Renal cortical epithelial cell (primary cell): ENCODE results near the gene TRIM37. TPM values are rescaled to one million over a fixed set of nuclear protein-coding genes. Genes with fewer than 3 reads are reported as not detected.
"Not testable (repeated sequence)": the region's sequence is repeated elsewhere in the genome, so short reads cannot be mapped to it uniquely, and the experiment has no call there.

Source experiments
- DNase-seq: peaks from one replicate; pipeline ENCODE4 v3.0.0-alpha.2; 2011; ENCODE audit warnings: low read depth
- total RNA-seq: library from RNA; depleted of rRNA; stranded (reverse); fragments of >200 nt; gene quantifications from 2 replicates; pipeline ENCODE4 v1.2.3, GENCODE V29; 2014

Gene TRIM37
- total RNA-seq, 1 donor from 2014 or later, result 57.2 TPM

DNA sequence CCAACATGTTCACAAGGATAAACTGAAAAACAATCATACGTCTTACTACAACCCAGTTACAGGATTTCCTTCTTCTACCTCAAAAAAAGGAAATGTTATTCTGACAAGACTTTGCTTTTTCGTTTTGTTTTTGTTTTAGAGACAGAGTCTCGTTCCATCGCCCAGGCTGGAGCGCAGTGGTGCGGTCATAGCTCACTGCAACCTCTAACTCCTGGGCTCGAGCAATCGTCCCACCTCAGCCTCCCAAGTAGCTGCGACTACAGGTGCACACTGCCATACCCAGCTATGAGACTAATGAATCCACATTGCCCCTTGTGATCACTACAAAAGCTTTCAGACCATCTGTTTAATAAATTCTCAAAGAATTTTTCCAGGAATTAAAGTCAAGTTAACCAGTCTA is 8.8 kb upstream of the TRIM37 start:
- no peak for DNase-seq

DNA sequence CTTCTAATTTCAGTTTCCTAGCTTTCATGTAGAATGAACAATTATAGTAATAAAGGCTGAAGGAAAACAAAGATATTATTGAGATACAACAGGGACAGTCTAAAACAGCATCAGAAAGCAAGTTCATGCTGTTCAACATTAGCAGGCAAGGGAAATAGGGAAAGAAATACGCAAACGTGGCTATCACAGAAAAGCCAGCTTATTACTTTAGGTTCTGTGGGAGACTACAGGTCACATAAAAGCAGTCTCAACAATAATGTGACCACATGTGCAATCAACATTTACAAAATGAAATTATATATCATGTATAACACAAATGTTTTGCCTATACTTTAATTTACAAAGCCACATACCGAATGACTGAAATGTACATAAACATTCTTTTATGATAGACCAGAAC is 4.9 kb upstream of the TRIM37 start:
- DNase-seq, result no peak

DNA sequence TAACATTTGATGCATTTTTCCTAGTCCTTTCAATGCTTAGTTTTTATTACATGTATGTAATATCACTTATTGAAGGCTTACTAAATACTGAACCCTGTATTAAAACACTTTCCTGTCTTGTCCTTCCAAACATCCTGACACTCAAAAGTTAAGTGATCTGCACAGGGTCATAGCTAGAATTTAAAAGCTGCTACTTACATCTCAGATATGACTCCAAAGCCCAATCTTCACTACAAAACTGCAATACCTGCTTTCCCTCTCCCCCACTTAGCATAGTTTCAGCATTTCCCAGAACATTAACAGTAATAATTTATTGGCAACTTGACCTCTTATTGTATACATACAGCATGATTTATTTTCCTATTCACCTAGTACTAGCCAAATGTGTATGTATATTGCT is 4.3 kb upstream of the TRIM37 start:
- DNase-seq, result no peak

DNA sequence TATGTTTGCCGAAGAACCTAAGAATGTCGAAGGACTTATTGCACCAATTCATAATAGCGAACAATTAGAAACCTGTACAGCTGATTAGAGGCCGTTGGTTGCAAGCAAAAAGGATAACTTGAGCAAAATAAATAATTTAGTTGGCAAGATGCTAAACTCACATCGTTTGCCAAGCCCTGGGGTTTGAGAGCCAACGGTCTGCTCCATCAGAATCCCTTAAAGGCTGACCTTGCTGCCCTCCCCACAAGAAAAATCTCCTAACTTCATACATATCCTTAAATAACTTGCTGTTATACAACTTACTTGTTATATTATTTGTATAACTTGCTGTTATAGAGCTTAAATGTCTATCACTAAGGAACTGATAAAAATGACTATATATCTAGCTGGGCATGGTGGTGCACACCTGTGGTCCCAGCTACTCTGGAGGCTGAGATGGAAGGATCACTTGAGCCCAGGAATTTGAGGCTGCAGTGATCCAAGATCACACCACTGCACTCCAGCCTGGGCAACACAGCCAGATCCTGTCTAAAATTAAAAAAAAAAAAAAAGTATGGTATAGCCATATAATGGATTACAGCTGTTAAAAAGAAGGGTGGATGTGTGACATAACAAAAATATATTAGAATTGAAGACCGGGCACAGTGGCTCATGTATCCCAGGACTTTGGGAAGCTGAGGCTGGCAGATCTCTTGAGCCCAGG is 1.9 kb upstream of the TRIM37 start:
- no peak for DNase-seq

DNA sequence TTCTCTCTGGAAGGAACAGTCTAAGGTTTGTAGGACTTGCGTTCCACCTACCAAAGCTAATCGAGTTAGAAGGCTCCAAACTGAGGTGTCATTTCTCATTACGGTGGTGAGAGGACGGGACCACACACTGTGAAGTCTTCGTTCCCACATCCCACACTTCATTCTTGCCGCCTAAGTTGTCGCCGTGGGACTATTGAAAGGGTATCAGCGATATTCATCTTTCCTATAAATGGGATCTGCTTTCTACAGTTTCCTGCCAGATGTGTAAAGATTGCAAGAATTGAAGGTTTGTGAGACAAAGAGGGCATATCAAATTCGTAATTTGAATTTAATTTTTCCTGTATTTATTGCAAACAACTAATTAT is 608 bp upstream of the TRIM37 start:
- DNase-seq, result no peak

DNA sequence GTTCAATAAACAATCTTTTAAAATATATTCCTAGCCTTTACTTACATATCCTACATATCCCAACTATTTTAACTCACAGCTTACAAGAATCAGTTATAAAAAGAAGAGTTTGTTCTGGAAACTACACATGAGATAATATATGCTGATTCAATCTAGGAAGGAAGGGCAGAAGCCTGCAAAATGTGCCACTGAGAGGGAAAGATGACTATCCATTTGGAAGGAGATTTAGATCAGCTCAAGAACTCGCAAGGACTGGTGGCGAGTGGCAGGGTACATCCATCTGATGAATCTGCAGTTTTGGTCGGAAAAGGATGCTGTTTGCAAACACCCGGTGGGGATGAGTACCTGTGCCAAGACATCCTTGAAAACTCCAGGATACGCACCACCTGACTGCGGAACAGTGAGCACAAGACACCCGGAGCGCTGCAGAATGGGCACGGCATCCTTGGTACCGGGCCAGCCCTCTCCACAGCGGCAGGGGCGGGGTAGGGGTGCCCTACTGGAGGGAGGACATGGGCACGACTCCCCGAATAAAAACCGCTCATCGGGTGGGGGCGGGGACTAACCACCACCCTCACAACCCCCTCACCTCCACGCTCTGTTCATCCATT is 723 bp downstream of the TRIM37 start:
- DNase-seq, result peak; percentile 31

DNA sequence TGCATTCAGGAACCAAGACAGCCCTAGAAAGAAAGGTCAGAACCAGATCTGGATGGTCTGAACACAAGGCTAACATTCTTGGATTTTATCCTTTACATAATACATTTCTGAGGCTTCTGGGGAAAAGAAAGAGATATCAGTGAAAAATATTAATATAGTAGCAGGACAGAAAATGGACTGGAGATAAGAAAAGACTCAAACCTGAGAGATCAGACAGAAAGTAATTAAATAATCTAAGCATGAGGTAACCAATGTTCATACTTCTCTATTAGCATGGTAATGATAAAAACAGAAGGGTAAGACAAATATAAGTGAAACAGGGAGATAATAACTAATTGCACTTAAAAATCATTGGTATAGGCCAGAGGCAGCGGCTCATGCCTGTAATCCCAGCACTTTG is 5.5 kb downstream of the TRIM37 start:
- no peak for DNase-seq

DNA sequence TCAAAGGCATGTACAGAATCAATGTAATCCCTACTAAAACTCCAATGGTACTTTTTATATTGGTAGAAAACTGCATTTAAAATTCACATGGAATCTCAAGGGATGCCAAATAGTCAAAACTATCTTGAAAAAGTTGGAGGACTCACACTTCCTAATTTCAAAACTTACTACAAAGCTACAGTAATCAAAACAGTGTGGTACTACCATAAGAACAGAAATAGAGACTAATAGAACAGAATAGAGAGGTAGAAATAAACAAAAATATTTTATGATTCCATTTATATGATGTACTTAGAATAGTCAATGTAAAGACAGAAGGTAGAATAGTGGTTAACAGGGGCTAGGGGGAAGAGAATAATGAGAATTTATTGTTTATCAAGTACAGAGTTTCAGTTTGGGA is 8.8 kb downstream of the TRIM37 start:
- DNase-seq, result no peak

DNA sequence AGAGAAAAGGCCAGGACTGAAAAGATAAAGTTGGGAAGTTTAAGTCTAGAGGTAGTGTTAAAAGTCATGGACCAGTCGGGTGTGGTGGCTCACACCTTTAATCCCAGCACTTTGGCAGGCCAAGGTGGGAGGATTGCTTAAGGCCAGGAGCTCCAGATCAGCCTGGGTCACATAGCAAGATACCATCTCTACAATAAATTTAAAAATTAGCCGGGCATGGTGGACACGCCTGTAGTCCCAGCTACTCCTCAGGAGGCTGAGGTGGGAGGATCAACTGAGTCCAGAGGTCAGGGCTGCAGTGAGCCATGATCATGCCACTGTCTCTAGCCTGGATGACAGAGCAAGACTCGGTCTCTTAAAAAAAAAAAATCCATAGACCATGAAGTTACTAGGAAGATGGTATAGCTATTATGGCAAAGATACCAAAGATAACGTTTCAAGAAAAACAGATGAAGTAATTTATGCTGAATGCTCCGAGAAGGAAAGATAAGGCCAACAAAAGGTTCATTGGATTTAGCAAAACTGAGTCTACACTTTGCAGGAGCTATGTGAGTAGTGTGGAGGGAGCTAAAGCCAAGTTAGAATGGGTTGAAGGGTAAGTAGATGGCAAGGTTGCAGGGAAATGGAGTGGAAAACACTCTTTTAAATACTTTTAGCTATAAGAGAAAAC is 11.7 kb downstream of the TRIM37 start:
- no peak for DNase-seq

DNA sequence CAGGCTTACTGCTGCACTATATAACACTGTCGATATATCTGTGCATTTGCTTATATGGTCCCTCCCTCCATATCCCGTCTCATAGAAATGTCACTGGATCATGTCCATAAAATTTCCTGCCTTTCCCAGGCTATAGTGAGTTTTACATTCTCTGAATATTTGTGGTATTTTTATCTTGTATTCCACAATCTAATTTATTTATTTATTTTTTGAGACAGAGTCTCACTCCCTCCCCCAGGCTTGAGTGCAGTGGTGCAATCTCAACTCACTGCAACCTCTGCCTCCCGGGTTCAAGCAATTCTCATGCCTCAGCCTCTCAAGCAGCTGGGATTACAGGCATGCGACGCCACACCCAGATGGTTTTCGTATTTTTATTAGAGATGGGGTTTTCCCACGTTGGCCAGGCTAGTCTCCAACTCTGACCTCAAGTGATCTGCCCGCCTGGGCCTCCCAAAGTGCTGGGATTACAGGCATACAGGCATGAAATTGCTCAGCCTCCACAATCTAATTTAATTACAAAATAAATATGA is 12.9 kb downstream of the TRIM37 start:
- peak; percentile 86 for DNase-seq

DNA sequence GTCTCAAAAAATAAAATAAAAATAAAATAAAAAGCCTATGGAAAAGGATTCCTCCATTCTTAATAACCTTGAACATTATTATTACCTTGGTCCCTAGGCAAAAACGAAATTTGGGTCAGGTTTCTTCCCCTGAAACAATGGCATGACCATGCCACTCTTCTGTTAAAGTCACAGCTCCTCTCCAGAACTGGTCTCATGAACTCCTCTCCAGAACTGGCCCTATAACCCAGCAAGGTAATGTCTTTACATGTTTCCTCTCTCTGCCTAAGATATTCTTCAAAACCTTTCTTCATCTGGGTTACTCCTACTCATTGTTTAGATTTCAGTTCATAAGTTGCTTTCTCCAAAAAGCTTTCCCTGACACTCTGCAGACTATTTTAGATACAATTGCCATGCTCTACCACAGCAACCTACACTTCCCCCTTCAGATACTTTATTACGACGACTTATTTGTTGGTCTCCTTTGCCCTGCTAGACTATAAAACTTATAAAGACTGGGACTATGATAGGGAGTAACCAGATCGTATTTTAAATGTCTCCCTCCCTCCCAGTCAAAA is 13.5 kb downstream of the TRIM37 start:
- no peak for DNase-seq

DNA sequence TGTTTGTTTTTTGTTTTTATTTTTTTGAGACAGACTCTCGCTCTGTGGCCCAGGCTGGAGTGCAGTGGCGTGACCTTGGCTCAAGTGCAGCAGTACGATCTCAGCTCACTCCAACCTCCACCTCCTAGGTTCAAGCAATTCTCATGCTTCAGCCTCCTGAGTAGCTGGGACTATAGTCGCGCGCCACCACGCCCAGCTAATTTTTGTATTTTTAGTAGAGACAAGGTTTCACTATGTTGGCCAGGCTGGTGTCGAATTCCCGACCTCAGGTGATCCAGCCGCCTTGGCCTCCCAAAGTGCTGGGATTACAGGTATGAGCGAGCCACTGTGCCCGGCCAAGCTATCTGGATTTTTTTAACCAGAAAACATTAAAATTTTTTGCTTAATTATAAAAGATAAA is 16.1 kb downstream of the TRIM37 start:
- not testable (repeated sequence) for DNase-seq

DNA sequence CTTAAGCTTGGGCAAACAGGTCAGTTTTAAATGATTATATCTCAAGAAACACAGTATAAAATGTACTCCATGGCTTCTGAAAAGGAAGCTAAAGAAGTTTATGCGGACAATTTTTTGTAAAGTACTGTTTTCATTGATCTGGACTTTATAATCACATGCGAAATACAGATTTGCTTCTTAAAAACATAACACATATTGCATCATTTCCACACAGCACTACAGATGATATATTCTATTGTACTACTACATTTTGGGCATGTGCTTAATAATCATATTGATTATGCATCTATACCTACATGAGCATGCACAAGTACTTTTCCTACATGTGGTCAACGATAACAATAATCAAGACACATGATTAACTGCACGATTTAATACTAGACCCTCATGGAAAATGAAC is 22.5 kb downstream of the TRIM37 start:
- no peak for DNase-seq

DNA sequence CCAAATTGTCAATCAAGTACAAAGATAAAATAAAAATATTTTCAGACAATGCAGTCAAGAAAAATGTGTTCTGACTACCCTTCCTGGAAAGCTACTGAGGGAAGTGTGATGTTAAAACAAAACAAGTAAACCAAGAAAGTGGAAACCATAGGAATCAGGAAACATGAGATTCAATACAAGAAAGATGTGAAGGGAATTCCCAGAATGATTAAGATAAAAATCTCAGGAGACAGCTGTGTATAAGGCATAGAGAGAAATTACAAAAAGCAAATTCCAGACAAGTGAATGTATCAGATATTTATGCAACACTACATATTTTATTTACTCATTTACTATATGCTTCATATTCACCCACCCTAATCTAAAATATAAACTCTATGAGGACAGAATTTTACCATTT is 32.2 kb downstream of the TRIM37 start:
- peak; percentile 22 for DNase-seq

DNA sequence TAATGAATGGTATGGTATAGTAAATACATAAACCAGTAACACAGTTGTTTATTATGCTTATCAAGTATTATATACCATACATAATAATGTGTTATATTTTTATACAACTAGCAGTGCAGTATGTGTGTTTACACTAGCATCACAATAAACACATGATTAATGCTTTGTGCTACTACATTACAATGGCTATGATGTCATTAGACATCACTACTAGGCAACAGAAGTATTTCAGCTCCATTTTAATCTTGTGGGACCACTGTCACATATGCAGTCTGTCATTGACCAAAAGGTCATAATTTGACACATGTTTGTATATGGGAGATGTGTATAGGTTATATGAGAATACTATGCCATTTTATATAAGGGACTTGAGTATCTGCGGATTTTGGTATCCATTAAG is 32.7 kb downstream of the TRIM37 start:
- no peak for DNase-seq

DNA sequence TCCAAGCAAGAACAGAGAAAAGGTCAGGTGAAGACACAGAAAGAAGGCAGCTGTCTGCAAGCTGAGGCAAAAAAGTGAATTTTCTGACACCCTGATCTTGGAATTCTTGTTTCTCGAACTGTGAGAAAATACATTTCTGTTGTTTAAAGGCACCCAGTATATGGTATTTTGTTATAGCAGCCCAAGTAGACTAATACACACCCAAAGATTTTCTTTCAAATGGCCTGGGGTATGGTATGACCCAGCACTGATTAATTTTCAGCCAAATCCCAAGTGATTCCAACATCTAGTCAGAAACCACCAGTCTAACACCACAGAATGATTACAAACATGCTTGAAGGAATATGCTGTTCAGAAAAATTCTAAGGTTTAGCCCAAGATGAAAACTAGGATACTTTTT is 36.8 kb downstream of the TRIM37 start:
- DNase-seq, result no peak

DNA sequence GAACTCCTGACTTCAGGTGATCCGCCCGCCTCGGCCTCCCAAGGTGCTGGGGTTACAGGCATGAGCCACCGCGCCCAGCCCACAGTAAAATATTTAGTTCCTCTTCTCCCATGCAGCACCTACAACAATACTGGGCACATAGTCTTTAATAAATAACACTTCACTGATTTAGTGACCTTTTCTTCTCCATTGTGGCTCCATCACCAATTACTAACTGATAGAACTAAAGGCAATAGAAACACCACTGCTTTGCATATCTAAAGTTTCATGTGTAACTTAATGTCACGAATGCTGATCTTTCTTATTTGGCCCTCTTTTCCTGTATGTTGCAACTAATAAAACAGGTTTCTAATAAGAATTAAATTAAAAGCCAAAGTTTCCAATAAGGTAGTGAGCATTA is 38.9 kb downstream of the TRIM37 start:
- DNase-seq, result no peak

DNA sequence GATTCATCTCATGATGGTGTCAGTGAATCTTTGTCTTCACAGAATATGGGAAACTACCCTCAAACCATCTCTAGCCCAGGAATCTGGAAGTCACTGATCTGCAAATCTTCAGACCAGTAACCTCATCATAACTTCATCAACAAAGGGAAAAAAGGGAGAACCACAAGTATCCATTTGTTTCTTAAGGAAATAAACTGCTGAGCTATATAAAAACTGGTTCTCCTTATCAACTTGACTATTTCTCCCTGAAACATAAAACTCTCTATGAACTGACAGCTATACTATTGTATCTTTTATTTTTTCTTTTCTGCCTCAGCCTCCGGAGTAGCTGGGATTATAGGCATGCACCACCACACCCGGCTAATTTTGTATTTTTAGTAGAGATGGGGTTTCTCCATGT is 39.3 kb downstream of the TRIM37 start:
- DNase-seq, result no peak

DNA sequence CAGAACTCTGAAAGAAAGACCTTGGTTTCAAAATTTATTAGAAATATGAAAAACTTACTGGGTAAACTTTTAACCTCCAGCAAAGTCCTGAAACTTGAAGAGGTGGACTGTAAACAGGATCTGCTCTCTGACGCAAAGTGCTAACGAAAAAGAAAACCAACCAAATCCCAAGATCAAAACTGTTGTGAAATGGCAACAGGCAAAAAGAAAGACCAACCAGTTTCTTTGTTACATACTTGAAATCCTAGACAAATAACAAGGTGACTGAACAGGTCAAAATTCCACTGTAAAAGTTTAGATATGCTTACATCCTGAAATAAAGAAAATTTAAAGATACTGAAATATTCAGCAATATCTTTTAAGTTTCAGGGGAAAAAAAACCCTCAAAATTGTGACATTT is 44.2 kb downstream of the TRIM37 start:
- DNase-seq, result no peak

DNA sequence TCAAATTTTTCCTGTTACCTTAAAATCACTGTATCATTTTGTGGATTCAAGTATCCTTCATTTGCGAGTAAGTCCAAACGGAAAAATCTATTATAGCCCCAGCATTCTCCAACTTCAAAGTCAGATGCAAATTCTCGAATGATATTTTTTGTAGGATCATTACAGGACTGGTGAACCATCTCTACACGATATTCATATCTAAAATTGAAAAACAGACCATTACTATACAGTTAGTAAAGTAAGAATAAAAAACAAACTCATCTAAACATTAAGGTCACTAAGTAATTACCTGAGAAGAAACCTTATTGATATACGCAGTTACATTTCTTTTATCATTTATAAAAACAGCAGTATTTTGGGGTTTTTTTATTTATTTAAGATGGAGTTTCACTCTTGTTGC is 49.8 kb downstream of the TRIM37 start:
- DNase-seq, result no peak

DNA sequence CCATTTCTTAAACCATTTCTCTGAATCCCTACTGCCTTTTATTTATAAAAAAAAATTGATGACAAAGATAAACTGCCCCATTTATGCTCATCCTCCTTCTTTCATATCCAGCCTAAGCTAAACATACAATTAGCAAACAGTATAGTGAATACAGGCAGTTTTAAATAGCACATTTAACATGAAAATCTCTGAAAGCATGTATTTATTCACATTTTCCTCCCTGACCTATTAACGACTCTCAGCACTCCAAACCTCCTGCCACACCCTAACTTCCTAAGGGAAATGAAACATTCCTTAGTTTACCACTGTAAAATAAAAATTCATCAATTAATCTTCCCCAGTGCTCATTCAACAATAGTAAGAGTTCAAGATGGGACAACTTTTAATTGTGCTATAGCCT is 56.9 kb downstream of the TRIM37 start:
- DNase-seq, result no peak

DNA sequence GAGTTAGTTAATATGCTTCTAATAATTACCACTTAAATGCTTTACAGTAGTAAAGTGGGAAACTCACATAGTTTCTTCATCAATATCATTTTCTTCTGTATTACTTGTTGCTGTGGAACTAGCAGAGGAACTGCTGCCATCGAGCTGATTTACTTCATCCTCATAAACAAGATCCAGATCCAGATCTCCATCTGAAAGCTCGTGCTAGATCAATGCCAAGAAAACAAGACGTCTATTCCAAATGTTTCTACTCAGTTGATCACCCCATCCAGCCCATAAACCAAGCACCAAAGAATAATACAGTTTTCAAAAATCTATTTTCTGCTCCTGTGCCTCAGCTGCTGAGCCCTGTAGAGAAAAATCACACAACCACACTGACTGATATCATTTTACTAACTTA is 59.1 kb downstream of the TRIM37 start:
- no peak for DNase-seq

DNA sequence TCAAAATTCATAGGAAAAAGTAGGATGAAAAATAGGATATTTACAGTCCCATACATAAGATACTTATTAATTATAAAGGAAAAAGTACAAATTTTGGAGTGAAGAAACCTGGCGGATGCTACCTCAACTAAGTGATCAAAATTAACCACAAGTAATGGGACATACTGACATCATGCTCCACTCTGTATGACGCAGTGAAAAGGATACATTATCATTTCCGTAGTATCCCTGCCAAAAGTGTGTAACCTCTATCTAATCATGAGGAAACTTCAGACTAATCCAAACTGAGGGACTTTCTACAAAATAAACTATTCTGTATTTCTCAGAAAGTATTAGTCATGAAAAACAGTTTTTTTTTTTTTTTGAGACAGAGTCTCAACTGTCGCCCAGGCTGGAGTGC is 60.5 kb downstream of the TRIM37 start:
- DNase-seq, result no peak
